HUES64 (cell line): ENCODE measurements around the gene CDKN2AIP. TPM values are rescaled to one million over a fixed set of nuclear protein-coding genes. Genes with fewer than 3 reads are reported as not detected.

Experiments used
- H3K27ac ChIP-seq: 2 replicates; pipeline ENCODE4 v1.7.0; 2013; ENCODE audit warnings: low read depth, low read length, inconsistent platforms
- H3K27me3 ChIP-seq: 2 replicates; pipeline ENCODE4 v1.6.1; 2013; ENCODE audit warnings: mild to moderate bottlenecking, low read length; ENCODE audit not compliant: insufficient read depth
- H3K36me3 ChIP-seq: 2 replicates; pipeline ENCODE4 v1.6.1; 2013; ENCODE audit warnings: mild to moderate bottlenecking, low read length; ENCODE audit not compliant: insufficient read depth
- H3K4me1 ChIP-seq: 2 replicates; pipeline ENCODE4 v1.6.1; 2013; ENCODE audit warnings: mild to moderate bottlenecking, low read length, moderate library complexity; ENCODE audit not compliant: insufficient read depth
- H3K4me3 ChIP-seq: 2 replicates; pipeline ENCODE4 v1.5.1; 2013; ENCODE audit warnings: mild to moderate bottlenecking, low read length, moderate library complexity
- H3K9ac ChIP-seq: 2 replicates; pipeline ENCODE4 v1.6.1; 2013; ENCODE audit warnings: mild to moderate bottlenecking, low read depth, low read length
- H3K9me3 ChIP-seq: 2 replicates; pipeline ENCODE4 v1.6.1; 2013; ENCODE audit warnings: low read depth, low read length; ENCODE audit not compliant: insufficient read depth
- WGBS: fragments of 150-250, 120-280 bp; methylation state at CpG from one replicate; pipeline ENCODE4 v1.1.7; 2013; ENCODE audit warnings: missing lambda C conversion rate; 5-methylcytosine and 5-hydroxymethylcytosine counted together
- polyA plus RNA-seq, 2 experiments: library from polyadenylated mRNA; stranded (reverse); fragments of 50-300 nt; gene quantifications; one replicate each; pipeline ENCODE4 v1.2.3, GENCODE V29; 2013

Gene CDKN2AIP
- 19.7 TPM for polyA plus RNA-seq (2013, experiment 1 of 2)
- 20.5 TPM for polyA plus RNA-seq (2013, experiment 2 of 2)

GRCh38 chr4:183444214-183445096 lies at the start of gene CDKN2AIP:
Gene CDKN2AIP (plus strand): TSS chr4:183444636. CDS start chr4:183444798, 162 bp downstream.
- Histone ChIP-seq H3K27ac (peak within 1 kb of the TSS; percentile 99), H3K9ac (peak within 1 kb of the TSS; percentile 90), H3K4me3 (peak within 1 kb of the TSS; percentile 96), H3K36me3 (peaks cover 38% of the 10 kb centered on the region), H3K9me3 (no peaks in the 10 kb centered on the region), H3K4me1 (peaks cover 10% of the 10 kb centered on the region; the same call in 1 of the 2 replicates), H3K27me3 (no peaks in the 10 kb centered on the region)
- WGBS, result under 1% methylated on average over 109 of the region's 109 CpGs

GRCh38 chr4:183395395-183395794 lies 49.0 kb upstream of the CDKN2AIP start:
- Histone ChIP-seq H3K27me3 (peaks cover 13% of the 10 kb centered on the region), H3K36me3 (no peaks in the 10 kb centered on the region), H3K4me3 (no peak overlapping the region), H3K9ac (no peak overlapping the region), H3K4me1 (0 out of 2 replicates have a peak, but pooled peaks cover 4% of the 10 kb centered on the region), H3K9me3 (no peaks in the 10 kb centered on the region), H3K27ac (no peak overlapping the region)
- 95% methylated on average over 5 of the region's 5 CpGs for WGBS

- Histone ChIP-seq H3K9ac (no peak overlapping the region), H3K4me3 (no peak overlapping the region), H3K27me3 (peaks cover 13% of the 10 kb centered on the region), H3K27ac (no peak overlapping the region), H3K4me1 (0 out of 2 replicates have a peak, but pooled peaks cover 4% of the 10 kb centered on the region), H3K36me3 (no peaks in the 10 kb centered on the region), H3K9me3 (no peaks in the 10 kb centered on the region)
Measured at GRCh38 chr4:183396227-183396637, 48.2 kb upstream of the CDKN2AIP start.

GRCh38 chr4:183397741-183398297 lies 46.6 kb upstream of the CDKN2AIP start:
- Histone ChIP-seq H3K4me3 (peak overlapping the region; percentile 51; the same call in 1 of the 2 replicates), H3K9ac (peak overlapping the region; percentile 62; the same call in 1 of the 2 replicates), H3K4me1 (0 out of 2 replicates have a peak, but pooled peaks cover 4% of the 10 kb centered on the region), H3K36me3 (no peaks in the 10 kb centered on the region), H3K27me3 (peaks cover 13% of the 10 kb centered on the region), H3K27ac (no peak overlapping the region), H3K9me3 (no peaks in the 10 kb centered on the region)
- 87% methylated on average over 14 of the region's 14 CpGs for WGBS

GRCh38 chr4:183398298-183399125 lies 45.9 kb upstream of the CDKN2AIP start:
- H3K27ac ChIP-seq, result peak overlapping the region; percentile 30; the same call in 1 of the 2 replicates

GRCh38 chr4:183399126-183399522 lies 45.3 kb upstream of the CDKN2AIP start:
- Histone ChIP-seq H3K27ac (no peak overlapping the region), H3K36me3 (no peaks in the 10 kb centered on the region), H3K9ac (no peak overlapping the region), H3K9me3 (no peaks in the 10 kb centered on the region), H3K4me1 (0 out of 2 replicates have a peak, but pooled peaks cover 4% of the 10 kb centered on the region), H3K4me3 (peak overlapping the region; percentile 51), H3K27me3 (peaks cover 13% of the 10 kb centered on the region)
- 88% methylated on average over 15 of the region's 15 CpGs for WGBS

More at GRCh38 chr4:183398298-183399125, 45.9 kb upstream of the CDKN2AIP start:
- WGBS, result 17% methylated on average over 61 of the region's 61 CpGs
- H3K4me1 ChIP-seq, result 0 out of 2 replicates have a peak, but pooled peaks cover 4% of the 10 kb centered on the region
- no peaks in the 10 kb centered on the region for H3K9me3 ChIP-seq
- H3K9ac ChIP-seq, result peak overlapping the region; percentile 62
- peaks cover 13% of the 10 kb centered on the region for H3K27me3 ChIP-seq
- H3K36me3 ChIP-seq, result no peaks in the 10 kb centered on the region
- H3K4me3 ChIP-seq, result peak overlapping the region; percentile 51

GRCh38 chr4:183399616-183400015 lies 44.8 kb upstream of the CDKN2AIP start:
- Histone ChIP-seq H3K4me3 (no peak overlapping the region), H3K9ac (no peak overlapping the region), H3K36me3 (no peaks in the 10 kb centered on the region), H3K27me3 (peaks cover 13% of the 10 kb centered on the region), H3K9me3 (no peaks in the 10 kb centered on the region), H3K27ac (no peak overlapping the region), H3K4me1 (0 out of 2 replicates have a peak, but pooled peaks cover 4% of the 10 kb centered on the region)
- WGBS, result 95% methylated on average over 11 of the region's 12 CpGs

- H3K9me3 ChIP-seq, result no peaks in the 10 kb centered on the region
- peaks cover 13% of the 10 kb centered on the region for H3K27me3 ChIP-seq
- H3K4me3 ChIP-seq, result no peak overlapping the region
- no peaks in the 10 kb centered on the region for H3K36me3 ChIP-seq
- H3K4me1 ChIP-seq, result 0 out of 2 replicates have a peak, but pooled peaks cover 4% of the 10 kb centered on the region
- no peak overlapping the region for H3K27ac ChIP-seq
- H3K9ac ChIP-seq, result no peak overlapping the region
- 95% methylated on average over 4 of the region's 5 CpGs for WGBS
Measured at GRCh38 chr4:183400035-183400434, 44.4 kb upstream of the CDKN2AIP start.

GRCh38 chr4:183401473-183401872 lies 43.0 kb upstream of the CDKN2AIP start:
- Histone ChIP-seq H3K27me3 (peaks cover 13% of the 10 kb centered on the region), H3K9me3 (no peaks in the 10 kb centered on the region), H3K4me3 (no peak overlapping the region), H3K36me3 (no peaks in the 10 kb centered on the region), H3K9ac (no peak overlapping the region), H3K27ac (no peak overlapping the region), H3K4me1 (0 out of 2 replicates have a peak, but pooled peaks cover 4% of the 10 kb centered on the region)
- 96% methylated on average over 4 of the region's 4 CpGs for WGBS

GRCh38 chr4:183402771-183403170 lies 41.7 kb upstream of the CDKN2AIP start:
- Histone ChIP-seq H3K9ac (no peak overlapping the region), H3K9me3 (no peaks in the 10 kb centered on the region), H3K4me3 (no peak overlapping the region), H3K36me3 (no peaks in the 10 kb centered on the region), H3K4me1 (peaks cover 9% of the 10 kb centered on the region; the same call in 1 of the 2 replicates), H3K27ac (no peak overlapping the region), H3K27me3 (peaks cover 7% of the 10 kb centered on the region)
- 85% methylated on average over 4 of the region's 4 CpGs for WGBS
